Stimulated activated CD4-positive, alpha-beta T cell treated with anti-CD3 and anti-CD28 coated beads, Interleukin-4, amount 100 ng/mL, for 24 hours (primary cell): Measurements from ENCODE around the gene SHMT2.

ENCODE experiments used
- DNase-seq: peaks from one replicate; pipeline ENCODE4 v3.0.0-alpha.2; 2020

Gene SHMT2

GRCh38 chr12:57229634-57230380, at the start of gene SHMT2:
Gene SHMT2 (plus strand): TSS chr12:57229711. CDS start chr12:57229779, 68 bp downstream.
- peak; percentile 97 for DNase-seq

DNA sequence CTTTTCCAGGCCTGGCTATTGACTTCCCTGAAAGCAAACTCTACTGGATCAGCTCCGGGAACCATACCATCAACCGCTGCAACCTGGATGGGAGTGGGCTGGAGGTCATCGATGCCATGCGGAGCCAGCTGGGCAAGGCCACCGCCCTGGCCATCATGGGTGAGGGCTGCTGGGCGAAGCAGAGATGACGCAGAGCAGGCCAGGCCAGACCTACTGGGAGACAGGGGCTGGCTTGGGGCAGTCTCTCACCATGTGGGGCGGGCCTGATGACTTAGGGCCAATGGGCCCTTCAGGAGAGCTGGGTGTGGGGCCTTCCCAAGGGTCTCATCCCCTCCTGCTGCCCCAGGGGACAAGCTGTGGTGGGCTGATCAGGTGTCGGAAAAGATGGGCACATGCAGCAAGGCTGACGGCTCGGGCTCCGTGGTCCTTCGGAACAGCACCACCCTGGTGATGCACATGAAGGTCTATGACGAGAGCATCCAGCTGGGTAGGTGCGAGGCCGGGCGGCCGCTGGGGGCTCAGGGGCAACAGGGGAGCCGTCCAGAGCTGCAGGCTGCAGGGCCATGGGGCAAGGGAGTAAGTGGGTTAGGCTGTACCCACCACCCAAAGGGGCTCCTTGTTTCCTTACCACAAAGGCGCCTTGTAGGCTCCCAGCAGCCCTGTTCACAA, 49.1 kb upstream of the SHMT2 start:
- no peak for DNase-seq

DNA sequence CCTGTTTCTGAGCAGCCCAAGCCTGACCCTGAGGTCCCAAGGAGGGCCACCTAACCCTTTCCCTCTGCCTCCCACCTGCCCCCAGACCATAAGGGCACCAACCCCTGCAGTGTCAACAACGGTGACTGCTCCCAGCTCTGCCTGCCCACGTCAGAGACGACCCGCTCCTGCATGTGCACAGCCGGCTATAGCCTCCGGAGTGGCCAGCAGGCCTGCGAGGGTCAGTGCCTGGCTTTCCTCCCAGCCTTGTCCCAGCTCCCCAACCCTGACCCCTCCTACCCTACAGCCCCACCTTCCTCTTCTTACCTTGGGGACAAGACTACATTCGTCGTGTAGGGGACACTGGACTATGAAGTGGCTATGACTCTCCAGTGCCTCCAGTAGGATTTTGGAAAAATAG, 48.4 kb upstream of the SHMT2 start:
- DNase-seq = no peak

DNA sequence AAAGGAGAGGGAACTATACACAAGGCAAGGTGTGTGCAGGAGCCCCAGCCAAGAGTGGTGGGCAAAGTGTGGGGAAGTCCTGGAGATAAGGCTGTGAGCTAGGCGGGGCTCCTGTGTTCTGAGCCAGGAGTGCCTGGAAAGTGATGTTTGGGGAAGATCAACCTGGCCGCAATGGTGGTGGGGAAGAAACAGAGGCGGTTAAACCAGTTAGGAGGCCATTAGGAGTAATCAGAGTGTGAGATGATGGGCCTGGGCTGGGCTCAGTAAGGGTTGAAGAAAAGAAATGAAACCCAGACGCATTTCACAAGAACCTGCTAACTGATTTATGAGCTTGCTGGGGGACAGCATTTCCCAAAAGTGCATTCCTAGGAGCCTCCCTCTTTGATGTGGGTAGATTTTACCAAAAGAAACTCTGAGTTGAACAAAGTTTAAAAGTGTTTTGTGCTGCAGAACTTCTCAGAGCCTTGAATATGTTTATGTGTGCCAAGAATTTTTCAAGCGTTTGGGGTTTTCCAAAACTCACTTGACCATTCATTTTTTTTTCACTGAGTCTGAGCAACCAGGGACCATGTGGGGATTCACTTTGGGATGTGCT, 47.9 kb upstream of the SHMT2 start:
- DNase-seq = no peak

DNA sequence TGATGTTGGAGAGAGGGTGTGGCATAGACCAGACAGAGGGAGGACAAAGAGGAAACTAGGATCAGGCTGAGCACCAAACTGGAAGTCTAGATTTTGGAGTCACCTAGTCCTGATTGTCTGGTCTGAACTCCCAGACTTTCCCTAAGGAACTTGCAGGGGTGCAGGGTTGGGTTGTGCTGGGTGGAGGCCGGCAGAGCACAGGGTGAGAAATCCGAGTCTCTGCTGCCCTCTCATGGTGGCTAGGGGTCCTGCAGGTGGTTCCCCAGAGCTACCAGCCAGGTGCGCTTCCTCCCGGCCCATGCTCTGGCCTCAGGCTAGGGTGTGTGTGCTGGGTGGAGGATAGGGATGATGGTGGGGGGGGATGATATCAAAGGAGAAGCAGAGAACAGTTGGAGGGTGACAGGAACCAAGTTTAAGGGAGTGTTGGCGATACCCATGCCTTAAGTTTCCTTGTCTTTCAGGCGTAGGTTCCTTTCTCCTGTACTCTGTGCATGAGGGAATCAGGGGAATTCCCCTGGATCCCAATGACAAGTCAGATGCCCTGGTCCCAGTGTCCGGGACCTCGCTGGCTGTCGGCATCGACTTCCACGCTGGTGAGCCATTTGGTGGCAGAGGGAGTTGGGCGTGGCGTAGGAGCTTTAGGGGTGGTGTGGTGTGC, 46.5 kb upstream of the SHMT2 start:
- DNase-seq = peak; percentile 86

- DNase-seq = no peak
Measured at GRCh38 chr12:57183939-57184725, 45.4 kb upstream of the SHMT2 start.

- no peak for DNase-seq
Measured at GRCh38 chr12:57185403-57185802, 44.1 kb upstream of the SHMT2 start.

- no peak for DNase-seq
Measured at GRCh38 chr12:57185906-57186508, 43.5 kb upstream of the SHMT2 start.

- no peak for DNase-seq
Measured at GRCh38 chr12:57187222-57188089, 42.1 kb upstream of the SHMT2 start.

- DNase-seq = no peak
Measured at GRCh38 chr12:57188090-57188425, 41.5 kb upstream of the SHMT2 start.

DNA sequence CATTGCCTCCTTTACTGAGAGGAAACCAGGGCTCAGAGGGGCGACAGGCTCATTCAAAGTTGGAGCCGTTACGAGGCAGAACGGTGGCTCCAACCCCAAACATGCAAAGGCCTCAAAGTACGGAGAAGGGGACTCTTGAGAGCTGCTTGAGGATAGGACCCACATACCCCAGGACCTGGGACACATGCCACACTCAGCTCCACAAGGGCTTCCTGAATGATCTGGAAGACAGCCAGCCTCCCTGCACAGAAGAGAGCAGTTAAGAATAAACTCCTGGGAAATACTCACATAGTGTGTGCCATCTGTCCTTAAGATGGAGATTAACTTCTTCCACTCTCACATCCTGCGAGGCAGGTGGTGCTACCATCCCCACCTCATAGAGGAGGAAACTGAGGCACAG, 39.5 kb upstream of the SHMT2 start:
- DNase-seq = no peak

DNA sequence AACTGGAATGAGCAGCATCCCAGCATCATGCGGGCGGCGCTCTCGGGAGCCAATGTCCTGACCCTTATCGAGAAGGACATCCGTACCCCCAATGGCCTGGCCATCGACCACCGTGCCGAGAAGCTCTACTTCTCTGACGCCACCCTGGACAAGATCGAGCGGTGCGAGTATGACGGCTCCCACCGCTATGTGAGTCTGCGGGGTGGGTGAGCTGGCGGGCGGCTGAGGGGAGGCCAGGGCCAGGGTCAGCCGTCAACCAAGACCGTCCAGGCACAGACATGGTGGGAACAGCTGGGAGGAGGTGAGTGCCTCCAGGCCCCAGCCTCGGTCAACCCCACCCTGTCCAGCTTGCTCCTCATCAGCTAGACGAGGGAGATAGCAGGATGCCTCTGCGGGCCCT, 38.7 kb upstream of the SHMT2 start:
- DNase-seq = no peak

- DNase-seq = no peak
Measured at GRCh38 chr12:57191410-57191809, 38.1 kb upstream of the SHMT2 start.

DNA sequence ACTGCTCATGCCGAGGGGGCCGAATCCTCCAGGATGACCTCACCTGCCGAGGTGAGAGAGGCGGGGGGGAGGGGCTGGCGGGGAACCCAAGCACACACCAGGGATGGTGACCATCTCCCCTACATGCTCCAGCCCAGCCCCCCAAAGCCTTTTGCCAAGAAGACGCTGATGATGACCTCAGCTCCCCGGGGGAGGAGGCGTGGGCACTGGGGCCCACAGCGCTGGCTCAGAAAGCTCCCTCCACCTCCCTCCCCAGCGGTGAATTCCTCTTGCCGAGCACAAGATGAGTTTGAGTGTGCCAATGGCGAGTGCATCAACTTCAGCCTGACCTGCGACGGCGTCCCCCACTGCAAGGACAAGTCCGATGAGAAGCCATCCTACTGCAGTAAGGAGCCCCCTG, 36.6 kb upstream of the SHMT2 start:
- DNase-seq = no peak

DNA sequence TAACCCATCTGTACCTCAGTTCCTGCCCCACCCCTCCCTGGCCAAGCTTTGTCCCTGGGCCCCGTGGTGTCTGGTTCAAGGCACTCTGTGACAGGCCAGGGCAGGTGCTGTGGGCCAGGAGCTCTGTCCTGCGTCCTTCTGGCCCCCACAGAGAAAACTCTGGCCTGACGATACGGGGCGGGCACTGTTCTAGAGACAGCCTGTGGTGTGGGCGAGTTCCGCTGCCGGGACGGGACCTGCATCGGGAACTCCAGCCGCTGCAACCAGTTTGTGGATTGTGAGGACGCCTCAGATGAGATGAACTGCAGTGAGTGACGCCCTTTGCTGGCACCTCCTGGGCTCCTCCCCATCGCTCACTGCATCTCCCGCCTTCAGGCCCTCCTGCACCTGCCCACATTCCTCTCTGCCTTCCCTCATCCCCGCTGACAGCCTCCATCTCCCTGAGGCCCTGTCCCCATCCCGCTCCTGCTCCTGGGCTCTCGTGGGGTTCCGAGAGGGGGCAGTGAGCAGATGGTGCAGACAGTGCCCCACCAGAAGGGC, 35.7 kb upstream of the SHMT2 start:
- no peak for DNase-seq

- no peak for DNase-seq
Measured at GRCh38 chr12:57194253-57194652, 35.3 kb upstream of the SHMT2 start.

GRCh38 chr12:57195186-57195585, 34.3 kb upstream of the SHMT2 start:
- DNase-seq = no peak

DNA sequence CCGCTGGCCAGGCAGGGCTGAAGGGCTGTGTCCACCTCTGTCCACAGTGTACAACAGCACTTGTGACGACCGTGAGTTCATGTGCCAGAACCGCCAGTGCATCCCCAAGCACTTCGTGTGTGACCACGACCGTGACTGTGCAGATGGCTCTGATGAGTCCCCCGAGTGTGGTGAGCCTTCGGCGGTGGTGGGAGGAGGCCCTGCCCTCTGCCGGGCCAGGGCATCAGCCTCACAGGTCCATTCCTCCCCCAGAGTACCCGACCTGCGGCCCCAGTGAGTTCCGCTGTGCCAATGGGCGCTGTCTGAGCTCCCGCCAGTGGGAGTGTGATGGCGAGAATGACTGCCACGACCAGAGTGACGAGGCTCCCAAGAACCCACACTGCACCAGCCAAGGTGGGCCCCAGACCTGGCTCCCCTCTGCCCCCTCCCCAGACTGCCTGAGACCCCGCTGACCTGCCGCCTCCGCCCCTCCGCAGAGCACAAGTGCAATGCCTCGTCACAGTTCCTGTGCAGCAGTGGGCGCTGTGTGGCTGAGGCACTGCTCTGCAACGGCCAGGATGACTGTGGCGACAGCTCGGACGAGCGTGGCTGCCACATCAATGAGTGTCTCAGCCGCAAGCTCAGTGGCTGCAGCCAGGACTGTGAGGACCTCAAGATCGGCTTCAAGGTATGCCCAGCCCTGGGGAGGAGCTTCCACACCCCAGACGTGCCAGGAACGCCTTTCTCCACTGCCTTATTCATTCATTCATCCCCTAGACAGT, 33.7 kb upstream of the SHMT2 start:
- no peak for DNase-seq

- DNase-seq = no peak
Measured at GRCh38 chr12:57196439-57196838, 33.1 kb upstream of the SHMT2 start.

- DNase-seq = no peak
Measured at GRCh38 chr12:57196956-57197355, 32.6 kb upstream of the SHMT2 start.

DNA sequence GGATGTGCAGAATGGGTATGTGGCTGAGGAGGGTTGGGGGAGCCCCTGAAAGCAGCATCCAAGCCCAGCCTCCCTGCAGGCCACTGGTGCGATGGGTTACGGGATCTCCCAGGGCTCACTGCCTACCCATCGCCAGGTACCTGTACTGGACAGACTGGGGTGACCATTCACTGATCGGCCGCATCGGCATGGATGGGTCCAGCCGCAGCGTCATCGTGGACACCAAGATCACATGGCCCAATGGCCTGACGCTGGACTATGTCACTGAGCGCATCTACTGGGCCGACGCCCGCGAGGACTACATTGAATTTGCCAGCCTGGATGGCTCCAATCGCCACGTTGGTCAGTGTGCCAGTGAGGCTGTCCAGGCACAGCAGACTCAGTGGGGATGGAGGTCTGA, 31.2 kb upstream of the SHMT2 start:
- no peak for DNase-seq
